ENCODE data around the gene RTN4RL2. TPM values are rescaled to one million over a fixed set of nuclear protein-coding genes. Genes with fewer than 3 reads are reported as not detected.

The RTN4RL2 gene
- polyA plus RNA-seq, 3 donors: 0.40 to 0.53 (median 0.44) TPM

GRCh38 chr11:57480409-57481137, 20.2 kb downstream of the RTN4RL2 start:
- H3K36me3 ChIP-seq (replicated peaks in 1 of 2; ENCODE audit: control insufficient read depth in 1 of 2, insufficient read depth in 2 of 2, low read length in 2 of 2): no peaks in the 10 kb centered on the region
- no peak overlapping the region for H3K27ac ChIP-seq (ENCODE audit: low read depth in 1 of 2, low read length in 2 of 2)
- H4K20me1 ChIP-seq (ENCODE audit: insufficient read depth, low read length): no peaks in the 10 kb centered on the region
- H3K27me3 ChIP-seq (ENCODE audit: control insufficient read depth in 2 of 2, insufficient read depth in 2 of 2, low read length in 2 of 2): peaks cover 7 to 14% of the 10 kb centered on the region in 2 donors
- no peak overlapping the region for H3K4me2 ChIP-seq (replicated peaks; ENCODE audit: extremely low read depth, low read length, poor library complexity, severe bottlenecking)
- peaks cover 4% of the 10 kb centered on the region for H3K79me2 ChIP-seq (ENCODE audit: insufficient read depth, low read length)
- peak; percentile 47 to 61 (median 60) for DNase-seq
- H3K4me1 Mint-ChIP-seq: peaks cover 56% of the 10 kb centered on the region
- no peaks in the 10 kb centered on the region for H3K9me3 ChIP-seq (replicated peaks in 1 of 2; ENCODE audit: control insufficient read depth in 1 of 2, insufficient read depth in 1 of 2, low read length in 2 of 2)
- H3K9me3 Mint-ChIP-seq: peaks cover 0 to 5% (median 2%) of the 10 kb centered on the region in 7 donors
- peak overlapping the region in 1 of 7 donors; percentile 26 for H3K27ac Mint-ChIP-seq
- no peak overlapping the region for H3K9ac ChIP-seq (ENCODE audit: insufficient read depth, low read length, poor library complexity, severe bottlenecking)
- TF ChIP-seq, protein P1, sequence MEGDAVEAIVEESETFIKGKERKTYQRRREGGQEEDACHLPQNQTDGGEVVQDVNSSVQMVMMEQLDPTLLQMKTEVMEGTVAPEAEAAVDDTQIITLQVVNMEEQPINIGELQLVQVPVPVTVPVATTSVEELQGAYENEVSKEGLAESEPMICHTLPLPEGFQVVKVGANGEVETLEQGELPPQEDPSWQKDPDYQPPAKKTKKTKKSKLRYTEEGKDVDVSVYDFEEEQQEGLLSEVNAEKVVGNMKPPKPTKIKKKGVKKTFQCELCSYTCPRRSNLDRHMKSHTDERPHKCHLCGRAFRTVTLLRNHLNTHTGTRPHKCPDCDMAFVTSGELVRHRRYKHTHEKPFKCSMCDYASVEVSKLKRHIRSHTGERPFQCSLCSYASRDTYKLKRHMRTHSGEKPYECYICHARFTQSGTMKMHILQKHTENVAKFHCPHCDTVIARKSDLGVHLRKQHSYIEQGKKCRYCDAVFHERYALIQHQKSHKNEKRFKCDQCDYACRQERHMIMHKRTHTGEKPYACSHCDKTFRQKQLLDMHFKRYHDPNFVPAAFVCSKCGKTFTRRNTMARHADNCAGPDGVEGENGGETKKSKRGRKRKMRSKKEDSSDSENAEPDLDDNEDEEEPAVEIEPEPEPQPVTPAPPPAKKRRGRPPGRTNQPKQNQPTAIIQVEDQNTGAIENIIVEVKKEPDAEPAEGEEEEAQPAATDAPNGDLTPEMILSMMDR (IDR thresholded peaks at IDR 0.05): peak; percentile 71
- H3K4me1 ChIP-seq (ENCODE audit: control insufficient read depth in 1 of 2, insufficient read depth in 2 of 2, low read length in 2 of 2): peaks cover 55 to 57% of the 10 kb centered on the region in 2 donors
- no peak overlapping the region for H3K4me3 Mint-ChIP-seq
- peaks cover 0 to 2% of the 10 kb centered on the region in 2 donors for H3K36me3 Mint-ChIP-seq
- WGBS (ENCODE audit: insufficient coverage): 46% methylated on average over 3 of the region's 9 CpGs
- intact Hi-C loops (cut with micrococcal nuclease): loop anchor here (5.0 kb wide), 1 partner anchor 133 kb away; no protein-coding TSS in a partner anchor
- H3K4me3 ChIP-seq (replicated peaks in 1 of 3; ENCODE audit: low read depth in 2 of 3, low read length in 3 of 3): no peak overlapping the region
- H2AFZ ChIP-seq (ENCODE audit: insufficient read depth, low read depth, low read length, poor library complexity, severe bottlenecking): no peak overlapping the region
- H3K27me3 Mint-ChIP-seq (ENCODE audit: low read depth in 3 of 3): peaks cover 17 to 42% (median 25%) of the 10 kb centered on the region in 3 donors

GRCh38 chr11:57481315-57481714, 21.0 kb downstream of the RTN4RL2 start:
- WGBS (ENCODE audit: insufficient coverage): no CpG with 5 or more reads among the region's 2 CpGs
- no peak overlapping the region for H3K27ac ChIP-seq (ENCODE audit: low read depth in 1 of 2, low read length in 2 of 2)
- H3K27ac Mint-ChIP-seq: peak overlapping the region in 1 of 7 donors; percentile 26

More at GRCh38 chr11:57481315-57481714, 21.0 kb downstream of the RTN4RL2 start:
- no peak overlapping the region for H3K4me3 ChIP-seq (replicated peaks in 1 of 3; ENCODE audit: low read depth in 2 of 3, low read length in 3 of 3)
- H2AFZ ChIP-seq (ENCODE audit: insufficient read depth, low read depth, low read length, poor library complexity, severe bottlenecking): no peak overlapping the region
- Mint-ChIP-seq H3K9me3 (peaks cover 0 to 5% (median 2%) of the 10 kb centered on the region in 7 donors), H3K4me3 (peak overlapping the region in 1 of 2 donors; percentile 72), H3K27me3 (ENCODE audit: low read depth in 3 of 3) (peaks cover 17 to 35% (median 21%) of the 10 kb centered on the region in 3 donors), H3K4me1 (peaks cover 56% of the 10 kb centered on the region), H3K36me3 (peaks cover 0 to 2% of the 10 kb centered on the region in 2 donors)
- H3K36me3 ChIP-seq (replicated peaks in 1 of 2; ENCODE audit: control insufficient read depth in 1 of 2, insufficient read depth in 2 of 2, low read length in 2 of 2): no peaks in the 10 kb centered on the region
- H3K9me3 ChIP-seq (replicated peaks in 1 of 2; ENCODE audit: control insufficient read depth in 1 of 2, insufficient read depth in 1 of 2, low read length in 2 of 2): no peaks in the 10 kb centered on the region
- peaks cover 7 to 14% of the 10 kb centered on the region in 2 donors for H3K27me3 ChIP-seq (ENCODE audit: control insufficient read depth in 2 of 2, insufficient read depth in 2 of 2, low read length in 2 of 2)
- intact Hi-C loops (cut with micrococcal nuclease): loop anchor here (5.0 kb wide), 1 partner anchor 134 kb away; no protein-coding TSS in a partner anchor
- no peak for DNase-seq
- H3K4me1 ChIP-seq (ENCODE audit: control insufficient read depth in 1 of 2, insufficient read depth in 2 of 2, low read length in 2 of 2): peaks cover 56 to 57% of the 10 kb centered on the region in 2 donors
- no peaks in the 10 kb centered on the region for H3K79me2 ChIP-seq (ENCODE audit: insufficient read depth, low read length)
- TF ChIP-seq, protein P1 (IDR thresholded peaks at IDR 0.05): no peak
- H3K9ac ChIP-seq (ENCODE audit: insufficient read depth, low read length, poor library complexity, severe bottlenecking): no peak overlapping the region
- H3K4me2 ChIP-seq (replicated peaks; ENCODE audit: extremely low read depth, low read length, poor library complexity, severe bottlenecking): no peak overlapping the region
- no peaks in the 10 kb centered on the region for H4K20me1 ChIP-seq (ENCODE audit: insufficient read depth, low read length)

Data from CD14-positive monocyte (primary cell).